Stimulated activated CD4-positive, alpha-beta T cell treated with anti-CD3 and anti-CD28 coated beads, Interleukin-12 subunit alpha, Interleukin-12 subunit beta, amount 100 ng/mL, for 48 hours (primary cell): ENCODE data around the gene DEFB124.
"Not testable (repeated sequence)": the region's sequence is repeated elsewhere in the genome, so short reads cannot be mapped to it uniquely, and the experiment has no call there.

Source experiments
- DNase-seq, 3 donors: peaks; one replicate each; pipeline ENCODE4 v3.0.0-alpha.2; 2020; ENCODE audit warnings: low read depth in 2 of 3, low spot score in 1 of 3

DEFB124 gene, protein sequence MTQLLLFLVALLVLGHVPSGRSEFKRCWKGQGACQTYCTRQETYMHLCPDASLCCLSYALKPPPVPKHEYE

DNA sequence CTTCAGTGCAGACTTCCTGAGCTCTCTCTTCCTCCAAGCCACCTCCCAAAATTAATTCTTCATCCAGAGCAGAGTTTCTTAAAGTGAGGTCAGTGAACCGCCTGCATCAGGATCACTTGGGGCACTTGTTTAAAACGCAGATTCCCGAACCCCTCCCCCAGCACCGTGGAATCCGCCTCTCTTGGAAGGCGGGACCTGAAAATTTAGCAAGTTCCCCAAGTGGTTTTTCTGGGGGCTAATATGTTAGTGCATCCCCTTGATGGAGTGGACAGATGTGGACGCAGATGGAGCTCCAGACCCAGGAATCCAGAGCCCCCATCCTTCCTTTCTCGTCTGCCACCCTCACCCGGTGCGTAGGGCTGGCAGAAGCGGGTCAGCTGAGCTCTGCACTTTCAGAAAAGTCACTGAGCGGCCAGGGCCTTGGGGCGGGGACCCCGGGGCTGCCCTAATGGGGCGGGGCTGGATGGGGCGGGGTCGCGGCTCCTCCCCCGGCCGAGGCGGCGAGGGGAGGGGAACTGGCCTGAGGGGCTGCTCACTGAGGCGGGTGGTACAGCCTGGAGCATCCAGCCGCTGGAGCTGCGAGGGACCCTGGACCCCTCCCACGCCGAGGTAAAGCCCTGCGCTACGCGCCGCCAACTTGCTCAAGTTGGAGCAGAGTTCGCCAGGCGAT is at the start of gene DEFB124, which contains the start of gene REM1:
TSS of gene DEFB124 (minus strand) at position 370 of the 670 bp plus-strand sequence. CDS start 2,114 bp downstream, outside the sequence.
TSS of gene REM1 (plus strand) at position 531 of the 670 bp plus-strand sequence. CDS start 1,158 bp downstream, outside the sequence.
- no peak for DNase-seq

DNA sequence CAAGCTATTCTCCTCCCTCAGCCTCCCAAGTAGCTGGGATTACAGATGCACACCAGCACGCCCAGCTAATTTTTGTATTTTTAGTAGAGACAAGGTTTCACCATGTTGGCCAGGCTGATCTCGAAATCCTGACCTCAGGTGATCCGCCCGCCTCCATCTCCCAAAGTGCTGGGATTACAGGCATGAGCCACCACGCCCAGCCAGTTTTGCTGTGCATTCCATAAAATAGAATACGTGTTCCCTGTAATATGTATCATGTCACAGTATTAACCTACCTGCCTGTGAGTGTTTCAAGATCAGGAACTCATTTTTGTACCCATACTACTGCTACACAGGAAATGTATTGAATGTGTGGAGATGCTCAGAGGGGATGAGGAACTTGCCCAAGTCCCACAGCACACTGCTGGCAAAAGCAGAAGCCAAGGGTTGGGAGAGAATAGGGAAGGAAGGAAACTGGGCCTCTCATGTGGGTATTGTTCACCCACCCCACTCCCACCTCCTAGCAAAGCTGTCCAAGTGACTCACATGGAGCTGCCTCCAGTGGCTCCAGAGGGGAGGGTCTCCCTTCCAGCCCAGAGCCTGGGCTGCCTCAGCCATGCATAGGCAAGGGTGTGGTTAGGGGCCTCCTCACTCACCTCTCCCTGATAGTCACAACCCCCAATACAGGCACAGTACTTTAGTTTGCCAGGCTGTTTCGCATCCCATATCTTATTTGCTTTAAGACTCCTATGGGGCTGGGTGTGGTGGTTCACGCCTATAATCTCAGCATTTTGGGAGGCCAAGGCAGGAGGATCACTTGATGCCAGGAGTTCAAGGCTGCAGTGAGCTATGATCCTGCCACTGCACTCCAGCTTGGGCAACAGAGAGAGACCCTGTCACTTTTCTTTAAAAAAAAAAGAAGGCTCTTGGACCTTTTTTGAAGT is 48.7 kb upstream of the DEFB124 start:
- DNase-seq = no peak

DNA sequence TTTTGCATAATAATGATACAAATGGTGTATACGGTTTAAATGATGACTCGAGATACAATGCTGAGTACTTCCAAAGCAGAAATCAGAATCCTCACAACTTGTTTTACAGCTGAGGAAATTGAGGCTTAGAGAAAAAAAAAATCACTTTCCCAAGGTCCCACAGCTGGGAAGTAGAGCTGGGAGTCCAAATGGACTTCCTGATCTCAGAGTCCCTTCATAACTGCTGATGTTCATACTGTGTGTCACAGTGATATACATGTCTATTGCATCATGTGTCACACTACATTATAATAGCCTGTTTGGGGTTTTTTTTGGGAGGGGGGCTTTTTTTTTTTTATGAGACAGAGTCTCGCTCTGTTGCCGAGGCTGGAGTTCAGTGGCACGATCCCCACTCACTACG is 47.8 kb upstream of the DEFB124 start:
- DNase-seq = no peak

DNA sequence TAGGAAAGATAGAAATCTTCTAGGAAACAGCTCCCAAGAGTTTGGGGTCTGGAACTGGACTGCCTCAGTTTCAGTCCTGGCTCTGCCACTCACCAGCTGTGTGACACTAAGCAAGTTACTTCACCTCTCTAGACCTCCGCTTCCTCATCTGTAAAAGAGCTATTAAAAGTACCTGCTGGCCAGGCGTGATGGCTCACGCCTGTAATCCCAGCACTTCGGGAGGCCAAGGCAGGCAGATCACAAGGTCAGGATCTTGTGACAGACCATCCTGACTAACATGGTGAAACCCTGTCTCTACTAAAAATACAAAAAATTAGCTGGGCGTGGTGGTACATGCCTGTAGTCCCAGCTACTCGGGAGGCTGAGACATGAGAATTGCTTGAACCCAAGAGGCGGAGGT is 46.3 kb upstream of the DEFB124 start:
- not testable (repeated sequence) for DNase-seq

DNA sequence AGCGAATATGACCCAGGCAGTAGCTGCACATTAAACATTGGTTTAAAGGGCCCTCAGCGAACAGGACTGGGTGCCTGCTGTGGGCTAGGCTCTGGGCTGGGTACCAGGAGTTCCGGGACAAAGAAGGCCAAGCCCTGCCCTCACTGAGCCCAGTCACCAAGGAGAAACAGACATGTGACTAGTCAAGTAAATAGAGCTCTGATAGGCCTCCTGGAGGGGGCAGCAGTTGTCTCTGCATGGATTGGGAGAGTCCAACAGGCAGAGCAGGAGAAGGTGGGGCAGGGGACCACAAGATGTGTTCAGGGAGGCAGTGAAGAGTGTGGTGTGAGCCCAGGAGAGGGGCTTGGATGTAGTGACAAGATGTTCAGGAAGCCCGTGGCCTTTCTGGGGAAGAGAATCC is 42.4 kb upstream of the DEFB124 start:
- DNase-seq = no peak

DNA sequence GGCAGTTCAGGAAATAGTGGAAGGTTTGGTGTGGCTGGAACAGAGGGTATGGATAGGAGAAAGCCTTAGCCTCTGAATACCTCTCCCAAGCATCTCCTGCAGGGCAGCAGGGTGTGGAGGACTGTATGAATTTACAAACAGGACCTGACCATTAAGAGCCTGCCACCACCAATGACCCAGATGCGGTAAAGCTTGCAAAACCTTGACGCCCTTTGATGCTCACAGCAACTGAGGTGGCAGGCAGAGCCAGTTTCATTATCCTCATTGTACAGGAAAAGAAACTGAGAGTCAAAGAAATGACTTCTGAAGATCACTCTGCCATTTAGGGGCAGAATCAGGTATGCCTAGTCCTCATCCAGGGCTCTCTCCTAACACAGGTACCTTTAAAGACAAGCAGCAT is 41.7 kb upstream of the DEFB124 start:
- no peak for DNase-seq

DNA sequence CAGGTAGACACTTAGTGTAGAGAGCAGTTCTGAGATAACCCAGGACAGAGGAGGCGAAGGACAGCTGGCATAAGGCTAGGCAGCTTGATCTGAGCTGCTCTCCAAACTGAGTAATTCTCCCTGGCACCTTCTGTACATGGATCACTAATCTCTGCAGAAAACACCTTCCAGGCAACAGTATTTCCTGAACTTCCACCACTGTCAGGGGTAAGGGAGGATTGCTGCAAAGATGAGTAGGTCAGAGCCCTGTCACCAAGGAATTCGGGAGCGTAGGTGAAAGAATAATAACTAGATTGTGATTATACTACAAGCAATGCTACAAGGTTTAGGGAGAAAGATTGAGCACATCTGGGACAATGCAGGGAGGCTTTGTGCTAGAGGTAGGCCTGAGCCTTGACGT is 41.2 kb upstream of the DEFB124 start:
- no peak for DNase-seq

DNA sequence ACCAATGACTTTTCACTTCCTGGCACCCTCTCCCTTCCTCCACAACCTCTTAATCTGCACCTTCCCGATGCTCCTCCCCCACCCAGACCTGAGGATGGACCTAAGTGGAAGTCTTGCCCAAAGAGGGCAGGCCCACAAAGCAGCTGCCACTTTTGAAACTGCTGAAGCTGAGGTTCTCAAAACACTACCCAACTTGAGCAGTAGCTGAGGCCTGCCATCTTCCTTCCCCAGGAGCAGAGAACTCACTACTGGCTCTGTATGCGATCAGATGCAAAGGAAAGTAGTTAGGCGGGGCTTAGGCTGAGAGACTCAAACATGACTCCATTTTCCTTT is 40.8 kb upstream of the DEFB124 start:
- no peak for DNase-seq

DNA sequence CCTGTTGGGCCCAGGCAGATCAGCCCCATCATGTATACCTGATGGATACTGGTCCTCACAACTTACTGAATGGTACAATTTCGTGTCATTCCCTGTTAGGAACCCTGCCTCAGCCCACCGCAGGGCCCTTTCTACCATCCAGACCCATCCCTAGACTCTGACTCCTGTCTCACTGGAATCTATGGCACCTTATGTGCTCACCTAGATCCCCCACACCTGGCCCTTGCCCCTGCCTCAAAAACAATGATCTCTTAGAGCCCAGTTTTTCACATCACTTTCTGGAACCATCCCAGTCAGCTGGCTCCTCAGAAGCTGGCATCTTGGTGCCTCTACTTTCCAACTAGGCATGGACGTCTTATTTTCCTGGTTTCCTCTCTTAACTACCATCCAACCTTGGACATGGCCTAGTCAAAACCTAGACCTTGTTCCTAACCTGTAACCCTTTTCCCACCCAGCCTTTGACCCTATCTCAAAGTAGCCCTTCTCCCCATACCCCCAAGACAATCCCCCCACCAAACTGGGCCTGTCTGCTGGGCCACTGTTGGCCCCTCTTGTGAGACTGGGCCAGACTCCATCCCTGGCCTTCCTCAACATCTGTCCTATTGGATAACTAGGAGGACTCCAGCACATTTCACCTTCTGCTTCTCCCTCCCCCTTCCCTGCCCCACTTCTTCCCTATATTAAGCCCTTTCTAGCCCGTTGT is 40.3 kb upstream of the DEFB124 start:
- no peak for DNase-seq

DNA sequence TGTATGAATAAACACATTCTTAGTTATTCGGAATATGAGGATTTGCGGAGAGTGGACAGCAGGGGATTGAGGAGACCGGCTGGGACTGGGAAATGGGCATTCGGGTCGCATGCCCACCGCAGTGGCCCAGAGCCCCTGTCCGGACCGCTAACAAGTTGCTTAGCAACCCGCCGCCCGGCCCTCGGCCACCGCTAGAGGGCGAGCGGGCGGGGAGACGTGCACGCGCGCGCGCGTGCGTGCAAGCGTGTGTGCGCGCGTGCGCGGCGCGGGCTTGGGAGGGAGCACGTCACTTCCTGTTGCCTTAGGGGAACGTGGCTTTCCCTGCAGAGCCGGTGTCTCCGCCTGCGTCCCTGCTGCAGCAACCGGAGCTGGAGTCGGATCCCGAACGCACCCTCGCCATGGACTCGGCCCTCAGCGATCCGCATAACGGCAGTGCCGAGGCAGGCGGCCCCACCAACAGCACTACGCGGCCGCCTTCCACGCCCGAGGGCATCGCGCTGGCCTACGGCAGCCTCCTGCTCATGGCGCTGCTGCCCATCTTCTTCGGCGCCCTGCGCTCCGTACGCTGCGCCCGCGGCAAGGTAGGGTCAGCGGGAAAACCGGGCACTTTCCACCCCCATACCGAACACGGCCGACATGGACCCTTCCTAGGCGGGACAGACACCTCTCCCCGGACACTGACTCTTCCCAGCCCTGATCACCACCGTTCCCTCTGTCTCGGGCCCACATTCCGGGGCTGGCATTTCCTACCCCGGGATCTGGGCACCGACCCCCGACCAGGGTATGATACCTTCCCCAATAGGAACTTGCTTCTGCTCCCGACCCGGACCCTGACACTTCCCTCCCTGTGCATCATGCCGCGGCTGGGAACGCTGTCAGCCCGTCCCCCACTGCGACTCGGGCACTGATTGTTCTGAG is 39.5 kb upstream of the DEFB124 start, which contains the start of gene HM13:
TSS of gene HM13 (plus strand) at position 289 of the 918 bp plus-strand sequence. CDS start at position 399, 110 bp downstream.
- DNase-seq = peak; percentile 73 to 84 (median 81)

DNA sequence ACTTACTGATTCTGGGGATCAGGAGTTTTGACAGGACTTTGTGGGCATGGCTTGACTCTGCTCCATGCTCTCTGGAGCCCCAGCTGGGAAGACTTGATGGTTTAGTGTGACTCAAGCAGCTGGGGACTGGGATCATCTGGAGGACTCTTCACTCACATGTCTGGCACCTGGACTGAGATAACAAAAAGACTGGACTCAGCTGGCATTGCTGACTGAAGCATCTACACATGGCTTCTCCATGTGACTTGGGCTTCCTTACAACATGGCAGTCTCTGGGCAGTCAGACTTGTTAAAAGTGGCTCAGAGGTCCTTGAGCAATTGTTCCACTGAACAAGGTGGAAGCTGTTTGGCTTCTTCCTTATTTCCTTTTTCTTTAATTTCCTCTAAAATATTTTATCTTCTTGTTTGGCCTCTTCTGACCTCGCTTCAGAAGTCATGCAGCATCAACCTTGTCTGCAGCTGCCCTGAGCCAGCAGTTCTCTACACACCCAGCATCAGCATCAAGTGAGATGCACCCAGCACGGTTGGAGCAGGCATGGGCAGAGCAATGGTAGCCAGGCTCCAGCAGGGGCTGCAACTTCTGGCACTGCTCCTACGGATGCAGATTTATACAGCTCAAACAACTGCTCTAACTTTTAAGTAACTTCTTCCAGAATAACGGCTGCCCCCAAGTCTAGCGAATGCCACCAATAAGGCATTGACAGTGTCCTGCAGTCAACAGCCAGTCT is 33.8 kb upstream of the DEFB124 start:
- DNase-seq = no peak

DNA sequence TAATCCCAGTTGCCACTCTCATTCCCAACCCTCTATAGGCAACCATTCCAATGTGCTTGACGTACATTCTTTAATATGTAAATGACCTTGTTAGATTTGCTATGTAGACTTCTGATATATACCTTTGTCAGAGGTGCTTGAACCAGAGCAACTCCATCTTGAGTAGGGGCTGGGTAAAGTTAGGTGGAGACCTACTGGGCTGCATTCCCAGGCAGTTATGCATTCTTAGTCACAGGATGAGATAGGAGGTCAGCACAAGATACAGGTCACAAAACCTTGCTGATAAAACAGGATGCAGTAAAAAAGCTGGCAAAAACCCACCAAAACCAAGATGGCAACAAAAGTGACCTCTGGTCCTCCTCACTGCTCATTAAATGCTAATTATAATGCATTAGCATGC is 31.0 kb upstream of the DEFB124 start:
- no peak for DNase-seq

DNA sequence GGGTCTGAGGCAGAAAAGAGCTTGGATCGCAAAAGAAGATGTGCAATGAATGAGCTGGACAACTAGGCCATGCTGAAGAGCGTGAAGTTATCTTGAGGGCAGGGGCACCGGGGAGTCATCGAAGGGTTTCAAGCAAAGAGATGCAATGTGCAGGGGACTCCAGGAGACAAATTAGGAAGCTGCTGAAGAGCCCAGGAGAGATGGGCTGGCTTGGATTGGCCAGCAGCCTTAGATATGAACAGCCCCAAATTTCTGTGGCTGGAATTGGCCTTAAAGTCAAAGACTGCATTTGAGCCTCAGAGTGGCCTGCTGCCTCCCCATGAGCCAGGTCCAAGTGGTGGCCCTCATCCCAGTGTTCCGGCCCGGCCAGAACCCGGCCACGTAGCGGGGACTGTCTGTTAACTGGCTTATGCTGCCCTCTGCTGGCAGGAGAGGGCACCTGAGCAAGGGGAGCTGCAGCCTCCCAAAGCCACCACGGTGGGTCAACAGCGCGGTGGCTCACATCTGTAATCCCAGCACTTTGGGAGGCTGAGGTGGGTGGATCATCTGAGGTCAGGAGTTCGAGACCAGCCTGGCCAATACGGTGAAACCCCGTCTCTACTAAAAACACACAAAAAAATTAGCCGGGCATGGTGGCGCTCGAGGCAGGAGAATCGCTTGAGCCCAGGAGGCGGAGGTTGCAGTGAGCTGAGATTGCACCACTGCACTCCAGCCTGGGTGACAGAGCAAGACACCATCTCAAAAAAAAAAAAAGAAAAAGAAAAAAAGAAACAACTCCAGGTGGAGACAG is 28.2 kb upstream of the DEFB124 start:
- peak; percentile 62 to 77 (median 74) for DNase-seq

DNA sequence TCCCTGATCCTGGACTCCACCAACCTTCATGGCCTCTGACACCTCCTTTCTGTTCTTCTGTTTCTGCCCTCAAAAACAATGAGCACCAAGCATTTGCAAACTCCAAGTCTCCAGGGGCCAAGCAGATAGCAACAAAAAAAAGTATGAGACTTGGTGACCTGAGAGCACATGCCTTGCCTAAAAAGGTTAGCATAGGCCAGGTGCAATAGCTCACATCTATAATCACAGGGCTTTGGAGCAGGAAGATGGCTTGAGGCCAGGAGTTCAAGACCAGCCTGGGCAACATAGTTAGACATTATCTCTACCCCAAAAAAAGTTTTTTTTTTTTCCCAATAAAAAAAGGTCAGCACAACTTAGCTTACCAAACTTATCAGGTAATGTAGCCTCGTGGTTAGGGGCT is 25.6 kb upstream of the DEFB124 start:
- DNase-seq = no peak

DNA sequence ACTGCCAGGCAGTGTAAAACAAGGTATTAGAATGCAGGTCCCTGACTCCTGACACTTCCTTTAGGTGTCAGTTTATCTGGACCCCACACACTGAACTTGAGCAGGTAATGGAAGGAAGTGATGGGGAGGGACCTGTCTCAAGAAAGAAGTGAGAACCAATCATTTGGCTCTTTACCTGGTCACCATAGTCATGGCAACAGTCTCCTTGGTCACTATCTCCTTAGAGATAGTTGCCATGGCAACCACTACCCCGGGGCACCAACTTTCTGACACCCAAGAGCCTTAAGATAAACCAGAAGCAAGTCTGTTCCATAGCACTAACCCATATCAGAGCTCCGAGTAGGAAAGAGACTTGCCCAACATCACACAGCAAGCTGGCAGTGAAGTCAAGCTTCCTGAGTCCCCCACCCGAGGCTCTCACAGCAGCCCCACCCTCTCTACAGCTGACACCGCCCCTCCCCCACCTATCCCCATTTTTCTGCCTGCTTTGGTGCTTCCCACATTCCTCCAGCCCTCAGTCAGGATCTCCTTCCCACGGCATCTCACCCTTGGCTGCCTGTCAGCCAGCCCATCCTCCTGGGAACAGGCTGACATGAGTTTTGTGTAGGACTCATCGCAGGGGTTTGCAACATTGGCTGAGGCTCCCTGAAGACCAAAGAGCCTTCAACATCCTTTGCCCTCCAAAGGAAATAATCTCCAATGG is 23.1 kb upstream of the DEFB124 start:
- DNase-seq = no peak

DNA sequence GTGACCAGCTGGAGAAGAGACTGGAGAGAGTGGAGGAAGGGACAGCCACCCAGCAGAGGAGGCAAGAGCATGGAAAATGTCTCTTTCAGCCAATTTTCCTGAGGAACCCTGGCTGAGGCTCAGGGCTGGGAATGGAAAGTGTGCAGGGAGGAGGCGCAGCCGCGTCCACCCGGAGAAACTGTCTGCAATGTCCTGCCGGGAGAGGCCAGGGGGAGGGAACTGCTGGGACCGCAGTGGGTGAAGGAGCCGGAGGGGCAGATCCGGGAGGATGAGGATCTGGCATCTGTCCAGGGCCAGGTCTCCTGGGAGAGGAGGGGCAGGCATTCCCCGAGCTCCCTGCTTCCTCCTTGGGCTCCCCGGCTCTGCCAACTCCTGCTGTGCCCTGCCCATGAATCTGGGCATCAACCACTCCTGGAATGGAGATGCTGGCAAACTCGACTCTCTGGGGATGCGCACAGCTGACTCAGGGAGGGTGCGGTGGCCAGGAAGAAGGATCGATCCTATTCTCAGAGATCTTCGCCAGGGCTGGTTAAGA is 21.9 kb upstream of the DEFB124 start:
- DNase-seq = no peak

DNA sequence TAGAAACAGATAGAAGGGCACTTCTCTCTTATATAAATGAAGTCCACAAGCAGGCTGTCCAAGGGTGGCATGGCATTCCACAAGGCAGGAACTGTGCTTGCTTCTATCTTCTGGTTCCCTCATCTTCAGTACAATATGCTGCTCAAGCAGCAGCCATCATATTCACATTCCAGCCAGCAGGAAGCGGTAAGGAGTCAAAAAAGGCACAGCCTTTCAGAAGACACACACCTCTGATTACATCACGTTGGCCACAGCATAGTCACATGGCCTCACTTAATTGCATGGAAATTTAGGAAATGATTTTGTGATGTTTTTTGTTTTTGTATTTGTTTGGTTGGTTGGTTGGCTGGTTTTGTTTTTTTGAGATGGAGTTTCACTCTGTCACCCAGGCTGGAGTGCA is 19.2 kb upstream of the DEFB124 start:
- no peak for DNase-seq

DNA sequence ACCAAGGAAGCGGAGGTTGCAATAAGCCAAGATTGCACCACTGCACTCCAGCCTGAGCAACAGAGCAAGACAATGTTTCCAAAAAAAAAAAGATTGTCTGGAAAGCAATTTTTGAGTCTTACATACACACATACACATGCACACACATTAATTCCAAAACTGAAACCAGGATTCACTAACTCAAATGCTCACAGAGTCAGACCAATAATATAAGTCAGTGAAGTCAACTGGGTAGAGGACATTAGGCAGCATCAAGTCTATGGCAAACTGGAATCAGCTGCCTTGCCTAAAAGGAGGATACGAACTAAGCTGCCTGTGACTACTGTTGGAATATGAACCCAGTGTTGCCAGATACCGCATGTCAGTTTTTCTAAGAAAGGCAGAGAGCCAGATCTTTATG is 15.8 kb upstream of the DEFB124 start:
- no peak for DNase-seq
